ENCODE results near the gene KIF17.

DNA sequence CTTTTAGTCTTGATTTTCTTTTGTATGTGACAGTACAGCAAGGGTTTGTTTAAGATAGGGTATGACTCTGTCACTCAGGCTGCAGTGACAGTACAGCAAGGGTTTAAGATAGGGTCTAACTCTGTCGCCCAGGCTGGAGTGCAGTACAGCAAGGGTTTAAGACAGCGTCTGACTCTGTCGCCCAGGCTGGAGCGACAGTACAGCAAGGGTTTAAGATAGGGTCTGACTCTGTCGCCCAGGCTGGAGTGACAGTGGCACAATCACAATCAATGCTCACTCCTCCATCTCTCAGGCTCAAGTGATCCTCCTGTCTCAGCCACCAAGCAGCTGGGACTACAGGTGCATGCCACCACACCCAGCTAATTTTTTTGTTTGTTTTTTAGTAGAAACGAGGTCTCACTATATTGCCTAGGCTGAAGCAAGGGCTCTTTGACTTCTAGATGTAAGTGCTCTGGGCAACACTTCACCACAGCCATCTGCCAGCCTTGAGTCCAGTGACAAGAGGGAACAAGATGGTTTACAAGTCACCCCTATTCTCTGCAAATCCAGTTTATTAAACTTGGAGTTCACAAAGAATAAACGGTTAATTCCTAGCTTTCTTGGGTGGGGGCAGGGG lies 15.7 kb upstream of the KIF17 start:
- TF ChIP-seq, protein P1, sequence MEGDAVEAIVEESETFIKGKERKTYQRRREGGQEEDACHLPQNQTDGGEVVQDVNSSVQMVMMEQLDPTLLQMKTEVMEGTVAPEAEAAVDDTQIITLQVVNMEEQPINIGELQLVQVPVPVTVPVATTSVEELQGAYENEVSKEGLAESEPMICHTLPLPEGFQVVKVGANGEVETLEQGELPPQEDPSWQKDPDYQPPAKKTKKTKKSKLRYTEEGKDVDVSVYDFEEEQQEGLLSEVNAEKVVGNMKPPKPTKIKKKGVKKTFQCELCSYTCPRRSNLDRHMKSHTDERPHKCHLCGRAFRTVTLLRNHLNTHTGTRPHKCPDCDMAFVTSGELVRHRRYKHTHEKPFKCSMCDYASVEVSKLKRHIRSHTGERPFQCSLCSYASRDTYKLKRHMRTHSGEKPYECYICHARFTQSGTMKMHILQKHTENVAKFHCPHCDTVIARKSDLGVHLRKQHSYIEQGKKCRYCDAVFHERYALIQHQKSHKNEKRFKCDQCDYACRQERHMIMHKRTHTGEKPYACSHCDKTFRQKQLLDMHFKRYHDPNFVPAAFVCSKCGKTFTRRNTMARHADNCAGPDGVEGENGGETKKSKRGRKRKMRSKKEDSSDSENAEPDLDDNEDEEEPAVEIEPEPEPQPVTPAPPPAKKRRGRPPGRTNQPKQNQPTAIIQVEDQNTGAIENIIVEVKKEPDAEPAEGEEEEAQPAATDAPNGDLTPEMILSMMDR (IDR thresholded peaks at IDR 0.05; ENCODE audit: control extremely low read depth in 1 of 3, insufficient read depth in 1 of 3, low read depth in 1 of 3, low read length in 3 of 3), result no peak
- no peak for TF ChIP-seq CHD1 (IDR thresholded peaks at IDR 0.05; ENCODE audit: low read depth, low read length)
- no peak for TF ChIP-seq SP2 (IDR thresholded peaks at IDR 0.05; ENCODE audit: low read length)
- TF ChIP-seq POLR2AphosphoS5 (IDR thresholded peaks at IDR 0.05; ENCODE audit: low read depth, low read length), result no peak
- no peak for TF ChIP-seq EP300 (IDR thresholded peaks at IDR 0.05; ENCODE audit: borderline replicate concordance in 1 of 2, low read depth in 2 of 2, low read length in 2 of 2)
- no peak for TF ChIP-seq RFX5 (IDR thresholded peaks at IDR 0.05; ENCODE audit: borderline replicate concordance, low read depth, low read length)
